SU-DHL-6 (cell line): ENCODE data around the gene RLN2.

Experiments used
- H2AFZ ChIP-seq: fragments of 200-600 bp; sonication (generic); 2 replicates; pipeline ENCODE4 v1.6.1; 2014; ENCODE audit warnings: low read depth, mild to moderate bottlenecking, moderate library complexity, mixed read lengths, antibody characterized with exemption, low read length; ENCODE audit not compliant: severe bottlenecking
- H3F3A ChIP-seq: fragments of 200-600 bp; shearing (Covaris generic); 2 replicates; pipeline ENCODE4 v1.6.0; 2016; ENCODE audit warnings: antibody characterized with exemption, mild to moderate bottlenecking; ENCODE audit not compliant: insufficient read depth
- H3K27ac ChIP-seq: fragments of 200-600 bp; sonication (generic); 2 replicates; pipeline ENCODE4 v1.5.1; 2016; ENCODE audit warnings: low read depth, mild to moderate bottlenecking, low read length, moderate library complexity, mixed read lengths
- H3K27me3 ChIP-seq: fragments of 200-600 bp; sonication (generic), shearing (Covaris generic); 2 replicates; pipeline ENCODE4 v1.6.0; 2014; ENCODE audit warnings: mild to moderate bottlenecking, low read length
- H3K36me3 ChIP-seq: fragments of 200-600 bp; sonication (generic); 2 replicates; pipeline ENCODE4 v1.6.1; 2014; ENCODE audit warnings: mild to moderate bottlenecking, low read length, mixed read lengths
- H3K4me2 ChIP-seq: fragments of 300-600, 200-600 bp; shearing (Covaris generic), sonication (generic); 2 replicates; pipeline ENCODE4 v1.6.0; 2014; ENCODE audit warnings: low read length, low read depth, mild to moderate bottlenecking; ENCODE audit not compliant: poor library complexity, severe bottlenecking
- H3K4me3 ChIP-seq: fragments of 200-600 bp; sonication (generic); 2 replicates; pipeline ENCODE4 v1.5.1; 2014; ENCODE audit warnings: antibody characterized with exemption, low read length, mild to moderate bottlenecking, mixed read lengths; ENCODE audit not compliant: insufficient read depth, poor library complexity, severe bottlenecking
- H3K79me2 ChIP-seq: fragments of 200-600 bp; sonication (generic); 2 replicates; pipeline ENCODE4 v1.6.1; 2014; ENCODE audit warnings: mild to moderate bottlenecking, low read length, moderate library complexity; ENCODE audit not compliant: insufficient read depth
- H3K9ac ChIP-seq: fragments of 200-600 bp; sonication (generic); 2 replicates; pipeline ENCODE4 v1.7.0; 2014; ENCODE audit warnings: mild to moderate bottlenecking, low read length
- H3K9me2 ChIP-seq: fragments of 200-600 bp; sonication (generic); replicated peaks from 2 replicates; pipeline ENCODE4 v1.6.1; 2014; ENCODE audit warnings: low read length; ENCODE audit not compliant: insufficient read depth
- H3K9me3 ChIP-seq: fragments of 200-600 bp; sonication (generic); 2 replicates; pipeline ENCODE4 v1.6.1; 2014; ENCODE audit warnings: low read length, mixed read lengths; ENCODE audit not compliant: insufficient read depth
- H4K20me1 ChIP-seq: fragments of 200-600 bp; sonication (generic); 2 replicates; pipeline ENCODE4 v1.6.1; 2014; ENCODE audit warnings: low read depth, mild to moderate bottlenecking, antibody characterized with exemption, low read length, moderate library complexity, mixed read lengths
- EZH2phosphoT487 ChIP-seq: fragments of 200-600 bp; sonication (generic), shearing (Covaris generic); conservative IDR thresholded peaks from 2 replicates; pipeline ENCODE4 v1.6.1; 2018; ENCODE audit warnings: mild to moderate bottlenecking, antibody characterized with exemption, low read length, moderate library complexity, mixed read lengths
- TF ChIP-seq, protein P1 (sequence below): fragments of 200-600 bp; sonication (generic); IDR thresholded peaks from one replicate; pipeline ENCODE4 v1.5.1; 2017; ENCODE audit warnings: antibody characterized with exemption, mild to moderate bottlenecking, low read length, moderate library complexity; ENCODE audit not compliant: insufficient read depth, poor library complexity, severe bottlenecking

The RLN2 gene

DNA sequence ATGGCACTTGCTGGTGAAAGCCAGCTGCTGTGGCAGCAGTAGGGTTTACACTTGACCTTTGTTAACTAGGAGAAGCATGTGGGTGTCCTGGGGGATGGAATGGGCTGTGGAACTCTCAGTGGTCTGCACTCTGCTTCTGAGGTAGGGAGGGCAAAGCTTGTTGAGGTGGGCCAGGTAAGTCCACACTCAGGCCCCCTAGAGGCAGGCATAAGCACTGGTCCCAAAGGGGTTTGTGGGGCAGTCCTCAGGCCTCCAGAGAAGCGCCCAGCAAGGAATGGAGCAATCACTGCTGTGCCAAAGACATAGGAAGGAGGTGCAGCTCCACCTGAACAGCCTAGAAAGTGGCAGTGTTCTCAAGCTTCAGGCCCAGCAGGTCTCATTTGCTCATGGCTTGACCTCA, 38.6 kb downstream of the RLN2 start:
- TF ChIP-seq, protein P1, sequence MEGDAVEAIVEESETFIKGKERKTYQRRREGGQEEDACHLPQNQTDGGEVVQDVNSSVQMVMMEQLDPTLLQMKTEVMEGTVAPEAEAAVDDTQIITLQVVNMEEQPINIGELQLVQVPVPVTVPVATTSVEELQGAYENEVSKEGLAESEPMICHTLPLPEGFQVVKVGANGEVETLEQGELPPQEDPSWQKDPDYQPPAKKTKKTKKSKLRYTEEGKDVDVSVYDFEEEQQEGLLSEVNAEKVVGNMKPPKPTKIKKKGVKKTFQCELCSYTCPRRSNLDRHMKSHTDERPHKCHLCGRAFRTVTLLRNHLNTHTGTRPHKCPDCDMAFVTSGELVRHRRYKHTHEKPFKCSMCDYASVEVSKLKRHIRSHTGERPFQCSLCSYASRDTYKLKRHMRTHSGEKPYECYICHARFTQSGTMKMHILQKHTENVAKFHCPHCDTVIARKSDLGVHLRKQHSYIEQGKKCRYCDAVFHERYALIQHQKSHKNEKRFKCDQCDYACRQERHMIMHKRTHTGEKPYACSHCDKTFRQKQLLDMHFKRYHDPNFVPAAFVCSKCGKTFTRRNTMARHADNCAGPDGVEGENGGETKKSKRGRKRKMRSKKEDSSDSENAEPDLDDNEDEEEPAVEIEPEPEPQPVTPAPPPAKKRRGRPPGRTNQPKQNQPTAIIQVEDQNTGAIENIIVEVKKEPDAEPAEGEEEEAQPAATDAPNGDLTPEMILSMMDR: no peak
- no peak for TF ChIP-seq EZH2phosphoT487

DNA sequence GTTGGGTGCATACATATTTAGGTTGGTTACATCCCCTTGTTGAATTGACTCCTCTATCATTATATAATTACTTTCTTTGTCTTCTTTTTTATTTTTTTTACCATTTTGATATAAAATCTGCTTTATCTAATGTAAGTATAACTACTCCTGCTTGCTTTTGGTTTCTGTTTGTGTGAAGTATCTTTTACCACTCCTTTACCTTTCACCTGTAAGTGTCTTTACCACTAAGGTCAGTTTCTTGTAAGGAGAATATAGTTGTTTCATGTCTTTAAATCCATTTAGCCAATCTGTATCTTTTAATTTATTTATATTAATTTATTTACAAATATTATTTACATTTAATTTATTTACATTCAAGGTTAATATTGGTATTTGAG, 40.3 kb downstream of the RLN2 start:
- no peaks in the 10 kb centered on the region for H3K36me3 ChIP-seq
- TF ChIP-seq, protein P1: no peak
- TF ChIP-seq EZH2phosphoT487: no peak
- no peaks in the 10 kb centered on the region for H3K9me3 ChIP-seq
- no peak overlapping the region for H3K9ac ChIP-seq
- no peaks in the 10 kb centered on the region for H3K79me2 ChIP-seq
- no peaks in the 10 kb centered on the region for H3F3A ChIP-seq
- no peaks in the 10 kb centered on the region for H3K27me3 ChIP-seq
- H3K4me3 ChIP-seq: no peak overlapping the region
- H4K20me1 ChIP-seq: no peaks in the 10 kb centered on the region
- H3K4me2 ChIP-seq: no peak overlapping the region
- no peaks in the 10 kb centered on the region for H3K9me2 ChIP-seq
- no peak overlapping the region for H2AFZ ChIP-seq
- no peak overlapping the region for H3K27ac ChIP-seq

More for the DNA sequence above, 38.6 kb downstream of the RLN2 start:
- H3F3A ChIP-seq: no peaks in the 10 kb centered on the region
- H3K36me3 ChIP-seq: no peaks in the 10 kb centered on the region
- H3K27ac ChIP-seq: no peak overlapping the region
- H2AFZ ChIP-seq: no peak overlapping the region
- no peak overlapping the region for H3K4me2 ChIP-seq
- no peaks in the 10 kb centered on the region for H3K9me3 ChIP-seq
- H3K4me3 ChIP-seq: no peak overlapping the region
- H3K27me3 ChIP-seq: no peaks in the 10 kb centered on the region
- no peaks in the 10 kb centered on the region for H4K20me1 ChIP-seq
- H3K9ac ChIP-seq: no peak overlapping the region
- H3K79me2 ChIP-seq: no peaks in the 10 kb centered on the region
- no peaks in the 10 kb centered on the region for H3K9me2 ChIP-seq

DNA sequence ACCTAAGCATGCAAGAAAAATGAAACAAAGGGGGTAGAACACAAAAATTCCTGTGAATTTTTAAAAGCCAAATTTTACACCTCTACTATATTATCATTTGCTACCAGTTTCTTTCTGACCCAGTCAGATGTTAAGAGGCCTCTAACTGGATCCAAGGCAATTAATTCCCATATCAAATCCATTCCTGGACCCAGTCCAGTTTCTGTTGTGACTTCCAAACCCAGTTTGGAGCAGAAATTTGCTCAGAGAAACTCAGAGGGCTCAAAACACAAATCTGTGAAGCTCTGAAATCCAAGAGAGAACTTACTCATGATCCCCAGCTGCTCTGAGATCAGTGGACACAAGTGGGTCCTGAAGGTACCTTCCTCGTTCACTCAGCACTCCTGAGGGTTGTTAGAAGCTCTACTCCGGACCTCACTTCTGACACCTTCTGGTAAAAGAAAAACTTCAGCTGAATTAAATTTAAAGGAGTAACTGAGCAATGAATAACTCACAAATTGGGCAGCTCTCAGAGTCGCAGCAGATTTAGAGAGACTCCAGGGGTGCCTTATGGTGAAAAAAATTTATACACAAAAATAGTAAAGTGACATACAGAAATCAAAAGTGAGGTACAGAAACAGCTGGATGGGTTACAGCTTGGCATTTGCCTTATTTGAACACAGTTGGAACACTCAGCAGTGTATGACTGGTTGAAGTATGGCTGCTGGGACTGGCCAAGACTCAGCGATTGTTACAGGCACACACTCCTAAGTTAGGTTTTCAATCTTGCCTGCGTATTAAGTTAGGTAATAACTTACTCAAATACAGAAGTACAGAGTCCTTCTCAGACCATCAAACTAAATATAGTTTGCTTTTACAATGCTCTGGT, 40.9 kb downstream of the RLN2 start:
- no peak overlapping the region for H2AFZ ChIP-seq
- H3K9ac ChIP-seq: no peak overlapping the region
- no peak overlapping the region for H3K27ac ChIP-seq
- TF ChIP-seq, protein P1: no peak
- no peak for TF ChIP-seq EZH2phosphoT487
- no peaks in the 10 kb centered on the region for H3F3A ChIP-seq
- H3K9me2 ChIP-seq: no peaks in the 10 kb centered on the region
- no peaks in the 10 kb centered on the region for H3K79me2 ChIP-seq
- no peaks in the 10 kb centered on the region for H3K9me3 ChIP-seq
- H4K20me1 ChIP-seq: no peaks in the 10 kb centered on the region
- H3K4me2 ChIP-seq: no peak overlapping the region
- H3K27me3 ChIP-seq: no peaks in the 10 kb centered on the region
- no peaks in the 10 kb centered on the region for H3K36me3 ChIP-seq
- no peak overlapping the region for H3K4me3 ChIP-seq
